H1 (cell line): ENCODE data around the gene NUP58. TPM values are rescaled to one million over a fixed set of nuclear protein-coding genes. Genes with fewer than 3 reads are reported as not detected.

ENCODE experiments used
- CTCF ChIA-PET: fragments of 300-600 bp; sonication (Branson Sonifier 250); formaldehyde crosslinking; loops from one replicate; lab custom pipeline; 2021; ENCODE audit not compliant: partially characterized antibody; lab: Charles Lee
- POLR2A ChIA-PET: fragments of 300-600 bp; sonication (Branson Sonifier 250); formaldehyde crosslinking; loops from one replicate; lab custom pipeline; 2021; ENCODE audit warnings: inconsistent platforms; ENCODE audit not compliant: partially characterized antibody; lab: Charles Lee
- DNase-seq, 2 experiments: peaks; one replicate each; pipeline versions ENCODE4 v3.0.0 to v3.0.0-alpha.2; 2010 to 2022; ENCODE audit warnings: low spot score in 2 of 2, low read depth in 1 of 2, mixed read lengths in 1 of 2
- FAIRE-seq: peaks from 2 replicates; lab custom pipeline; 2011; peaks lifted over from hg19 to GRCh38; lab: Jason Lieb, UNC
- H2AFZ ChIP-seq: 2 replicates; pipeline ENCODE4 v1.8.1; 2012; ENCODE audit warnings: low read length, inconsistent platforms
- H2AK5ac ChIP-seq: 2 replicates; pipeline ENCODE4 v1.6.1; 2013; ENCODE audit warnings: low read depth, low read length
- H2BK120ac ChIP-seq: replicated peaks from 2 replicates; pipeline ENCODE3; 2013; ENCODE audit warnings: low read depth, low read length, inconsistent platforms
- H2BK12ac ChIP-seq: 2 replicates; pipeline ENCODE4 v1.6.1; 2013; ENCODE audit warnings: low read depth, low read length
- H2BK15ac ChIP-seq: 2 replicates; pipeline ENCODE4 v1.6.1; 2013; ENCODE audit warnings: low read length
- H2BK20ac ChIP-seq: 2 replicates; pipeline ENCODE4 v1.6.1; 2013; ENCODE audit warnings: low read length
- H2BK5ac ChIP-seq: 2 replicates; pipeline ENCODE4 v1.6.1; 2013; ENCODE audit warnings: low read depth, low read length
- H3K14ac ChIP-seq: 2 replicates; pipeline ENCODE4 v1.6.1; 2013; ENCODE audit warnings: inconsistent platforms; ENCODE audit not compliant: insufficient read length
- H3K18ac ChIP-seq: 2 replicates; pipeline ENCODE4 v1.6.1; 2013; ENCODE audit warnings: low read length; ENCODE audit errors: extremely low read depth
- H3K23ac ChIP-seq: 2 replicates; pipeline ENCODE4 v1.6.1; 2013; ENCODE audit warnings: inconsistent platforms; ENCODE audit not compliant: insufficient read length
- H3K23me2 ChIP-seq: 2 replicates; pipeline ENCODE4 v1.6.1; 2013; ENCODE audit warnings: low read depth, low read length
- H3K27ac ChIP-seq: 2 replicates; pipeline ENCODE4 v1.6.1; 2011; ENCODE audit warnings: low read depth, low read length, inconsistent platforms
- H3K27me3 ChIP-seq, 4 experiments: replicated peaks in 1 of 4; 1 replicate in 1 of 4; 2 replicates in 3 of 4; pipeline versions ENCODE4 v1.6.1 to v1.8.1; 2011 to 2013; ENCODE audit warnings: low read length in 3 of 4, mild to moderate bottlenecking in 3 of 4, inconsistent platforms in 2 of 4, mixed read lengths in 2 of 4, moderate library complexity in 1 of 4; ENCODE audit not compliant: control insufficient read depth in 3 of 4, insufficient read depth in 3 of 4; ENCODE audit errors: extremely low read depth in 1 of 4
- H3K36me3 ChIP-seq, 4 experiments: 2 replicates each; pipeline versions ENCODE4 v1.6.1 to v1.8.1; 2011 to 2013; ENCODE audit warnings: mild to moderate bottlenecking in 4 of 4, low read length in 3 of 4, moderate library complexity in 2 of 4, control low read depth in 1 of 4, inconsistent platforms in 1 of 4; ENCODE audit not compliant: insufficient read depth in 4 of 4, control insufficient read depth in 2 of 4
- H3K4ac ChIP-seq: replicated peaks from 2 replicates; pipeline ENCODE3; 2013; ENCODE audit warnings: low read length, low read depth, mixed read lengths, inconsistent platforms; ENCODE audit not compliant: insufficient read length
- H3K4me1 ChIP-seq, 4 experiments: replicated peaks in 1 of 4; 1 replicate in 1 of 4; 2 replicates in 3 of 4; pipeline versions ENCODE4 v1.6.1 to v1.8.1; 2011 to 2013; ENCODE audit warnings: low read length in 3 of 4, inconsistent platforms in 2 of 4, mixed read lengths in 1 of 4; ENCODE audit not compliant: insufficient read depth in 4 of 4, control insufficient read depth in 3 of 4
- H3K4me2 ChIP-seq, 2 experiments: 2 replicates each; pipeline versions ENCODE4 v1.6.1 to v1.8.1; 2011 to 2013; ENCODE audit warnings: low read depth in 2 of 2, low read length in 2 of 2, control low read depth in 1 of 2, inconsistent platforms in 1 of 2, mild to moderate bottlenecking in 1 of 2; ENCODE audit not compliant: insufficient read depth in 1 of 2
- H3K4me3 ChIP-seq, 4 experiments: fragments of 200-600, 300-600 bp in 1 of 4; sonication (generic), shearing (Covaris generic), sonication (Bioruptor Twin) in 1 of 4; 2 replicates each; pipeline versions ENCODE4 v1.5.1 to v1.8.1; 2011 to 2016; ENCODE audit warnings: low read length in 4 of 4, low read depth in 3 of 4, control low read depth in 2 of 4, inconsistent platforms in 2 of 4, mild to moderate bottlenecking in 2 of 4, mixed read lengths in 1 of 4, moderate library complexity in 1 of 4; ENCODE audit not compliant: insufficient read depth in 2 of 4; ENCODE audit errors: extremely low read depth in 1 of 4
- H3K56ac ChIP-seq: replicated peaks from 2 replicates; pipeline ENCODE3; 2013; ENCODE audit warnings: low read depth, mild to moderate bottlenecking, mixed read lengths, low read length, inconsistent platforms; ENCODE audit not compliant: insufficient read length
- H3K79me1 ChIP-seq: 2 replicates; pipeline ENCODE4 v1.6.1; 2013; ENCODE audit warnings: low read depth, low read length, control low read depth
- H3K79me2 ChIP-seq, 2 experiments: 2 replicates each; pipeline versions ENCODE4 v1.6.1 to v1.8.1; 2012 to 2013; ENCODE audit warnings: low read length in 2 of 2, mild to moderate bottlenecking in 2 of 2, inconsistent platforms in 1 of 2; ENCODE audit not compliant: insufficient read depth in 2 of 2, control insufficient read depth in 1 of 2
- H3K9ac ChIP-seq, 4 experiments: replicated peaks in 1 of 4; 1 replicate in 1 of 4; 2 replicates in 3 of 4; pipeline versions ENCODE4 v1.6.1 to v1.8.1; 2011 to 2013; ENCODE audit warnings: low read depth in 3 of 4, low read length in 3 of 4, control low read depth in 2 of 4, mild to moderate bottlenecking in 2 of 4, moderate library complexity in 2 of 4, inconsistent platforms in 1 of 4; ENCODE audit errors: extremely low read depth in 1 of 4
- H3K9me3 ChIP-seq, 2 experiments: 2 replicates each; pipeline versions ENCODE4 v1.6.1 to v1.8.1; 2012 to 2013; ENCODE audit warnings: mild to moderate bottlenecking in 2 of 2, moderate library complexity in 2 of 2, control low read depth in 1 of 2, inconsistent platforms in 1 of 2, low read depth in 1 of 2, low read length in 1 of 2, mixed read lengths in 1 of 2; ENCODE audit not compliant: insufficient read depth in 2 of 2
- H4K20me1 ChIP-seq, 2 experiments: replicated peaks in 1 of 2; 2 replicates each; pipeline versions ENCODE3 to v1.8.1; 2011 to 2013; ENCODE audit warnings: inconsistent platforms in 2 of 2, low read length in 2 of 2, mild to moderate bottlenecking in 1 of 2; ENCODE audit not compliant: insufficient read depth in 2 of 2, control insufficient read depth in 1 of 2
- H4K5ac ChIP-seq: 2 replicates; pipeline ENCODE4 v1.6.1; 2013; ENCODE audit warnings: low read length, low read depth, mixed read lengths, inconsistent platforms; ENCODE audit not compliant: insufficient read length
- H4K8ac ChIP-seq: 2 replicates; pipeline ENCODE4 v1.8.0; 2013; ENCODE audit warnings: mild to moderate bottlenecking, moderate library complexity, low read length, inconsistent platforms; ENCODE audit not compliant: insufficient read depth; ENCODE audit errors: extremely low read depth
- H4K91ac ChIP-seq: replicated peaks from 2 replicates; pipeline ENCODE3; 2013; ENCODE audit warnings: low read length, mixed read lengths, inconsistent platforms; ENCODE audit not compliant: insufficient read length
- BACH1 ChIP-seq: IDR thresholded peaks from 2 replicates; pipeline ENCODE4 v1.6.1; 2012; ENCODE audit warnings: low read length, improper control_type of control experiment
- SIRT6 ChIP-seq: IDR thresholded peaks from one replicate; pipeline ENCODE4 v1.7.1; 2012; ENCODE audit warnings: low read length, inconsistent platforms
- SIX5 ChIP-seq: IDR thresholded peaks from 2 replicates; pipeline ENCODE4 v1.6.1; 2011; ENCODE audit warnings: mild to moderate bottlenecking, low read depth, low read length
- SP1 ChIP-seq: IDR thresholded peaks from 2 replicates; pipeline ENCODE4 v1.6.1; 2011; ENCODE audit warnings: low read depth, low read length
- WGBS, 2 experiments: shearing (Covaris generic) in 1 of 2; methylation state at CpG; one replicate each; pipeline versions ENCODE4 v1.1.6 to v1.1.7; 2013 to 2015; ENCODE audit warnings: low lambda C conversion rate in 2 of 2, mixed read lengths in 2 of 2, inconsistent platforms in 1 of 2, low coverage in 1 of 2, missing lambda C conversion rate in 1 of 2; ENCODE audit not compliant: insufficient replicate concordance in 2 of 2, insufficient coverage in 1 of 2, insufficient read length in 1 of 2; ENCODE audit errors: extremely low coverage in 1 of 2, missing lambda C conversion rate in 1 of 2; 5-methylcytosine and 5-hydroxymethylcytosine counted together
- polyA plus RNA-seq, 7 experiments: library from polyadenylated mRNA; depleted of rRNA in 3 of 7; stranded (reverse) in 5 of 7; unstranded in 2 of 7; fragments of >200 nt in 5 of 7; fragments of 200-250 nt in 2 of 7; gene quantifications; 1 replicate in 5 of 7; 2 replicates in 1 of 7; 4 replicates in 1 of 7; pipeline versions ENCODE4 v1.2.1 to v1.2.3, GENCODE V29; 2011 to 2013; ENCODE audit warnings: missing spikeins in 2 of 7, mixed read lengths in 2 of 7
- total RNA-seq: library from RNA; stranded (reverse); fragmentation: NEBNext Ultra II Directional; extraction: Animal tissue kit (Norgen Biotek cat#: 25700); gene quantifications from 2 replicates; pipeline ENCODE4 v1.2.1, GENCODE V29; 2021
- TF ChIP-seq, protein P1 (sequence below): IDR thresholded peaks from 2 replicates; pipeline ENCODE4 v1.6.1; 2011; ENCODE audit warnings: low read depth, mild to moderate bottlenecking, low read length; ENCODE audit not compliant: insufficient read depth
- TF ChIP-seq, protein P2 (sequence below), 3 experiments: IDR thresholded peaks; 1 replicate in 2 of 3; 2 replicates in 1 of 3; pipeline versions ENCODE4 v1.5.1 to v1.6.1; 2011; ENCODE audit warnings: low read length in 3 of 3, mild to moderate bottlenecking in 3 of 3, inconsistent platforms in 2 of 3, low read depth in 1 of 3, moderate library complexity in 1 of 3; ENCODE audit not compliant: insufficient read depth in 1 of 3; ENCODE audit errors: control extremely low read depth in 1 of 3

Gene NUP58
- total and polyA plus RNA-seq, 2 of the 8 experiments (the other 6 are each of a cell fraction or from before 2014, with no cell fraction given), result 35.0 to 53.8 TPM

GRCh38 chr13:25351404-25351803, 50.0 kb downstream of the NUP58 start:
- no peak overlapping the region for H4K5ac ChIP-seq
- no peak overlapping the region for H3K18ac ChIP-seq
- no peaks in the 10 kb centered on the region for H3K79me1 ChIP-seq
- H3K23ac ChIP-seq, result no peak overlapping the region
- ChIA-PET POLR2A (no interaction called here), CTCF (interaction anchor here (1.1 kb wide), 1 partner anchor 25 kb away, joined by 3 read pairs; no protein-coding TSS in a partner anchor)
- WGBS, 2 experiments, result 96% methylated on average over 1 of the region's 1 CpG; no CpG with 5 or more reads in 1 of the 2 experiments
- H2BK120ac ChIP-seq, result no peak overlapping the region
- H3K27me3 ChIP-seq, result no peaks in the 10 kb centered on the region
- H2AK5ac ChIP-seq, result no peak overlapping the region
- no peak overlapping the region for H3K27ac ChIP-seq
- H4K20me1 ChIP-seq, result no peaks in the 10 kb centered on the region
- H3K56ac ChIP-seq, result no peak overlapping the region
- no peak overlapping the region for H3K4ac ChIP-seq
- no peak overlapping the region for H3K4me3 ChIP-seq
- H3K14ac ChIP-seq, result no peak overlapping the region
- no peaks in the 10 kb centered on the region for H3K23me2 ChIP-seq
- no peak overlapping the region for H4K8ac ChIP-seq
- H2BK15ac ChIP-seq, result no peak overlapping the region
- FAIRE-seq (no peak), DNase-seq (no peak)
- TF ChIP-seq, protein P1, sequence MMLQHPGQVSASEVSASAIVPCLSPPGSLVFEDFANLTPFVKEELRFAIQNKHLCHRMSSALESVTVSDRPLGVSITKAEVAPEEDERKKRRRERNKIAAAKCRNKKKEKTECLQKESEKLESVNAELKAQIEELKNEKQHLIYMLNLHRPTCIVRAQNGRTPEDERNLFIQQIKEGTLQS, result no peak
- TF ChIP-seq SIRT6 (no peak), BACH1 (no peak), SP1 (no peak), SIX5 (no peak)
- TF ChIP-seq, protein P2, sequence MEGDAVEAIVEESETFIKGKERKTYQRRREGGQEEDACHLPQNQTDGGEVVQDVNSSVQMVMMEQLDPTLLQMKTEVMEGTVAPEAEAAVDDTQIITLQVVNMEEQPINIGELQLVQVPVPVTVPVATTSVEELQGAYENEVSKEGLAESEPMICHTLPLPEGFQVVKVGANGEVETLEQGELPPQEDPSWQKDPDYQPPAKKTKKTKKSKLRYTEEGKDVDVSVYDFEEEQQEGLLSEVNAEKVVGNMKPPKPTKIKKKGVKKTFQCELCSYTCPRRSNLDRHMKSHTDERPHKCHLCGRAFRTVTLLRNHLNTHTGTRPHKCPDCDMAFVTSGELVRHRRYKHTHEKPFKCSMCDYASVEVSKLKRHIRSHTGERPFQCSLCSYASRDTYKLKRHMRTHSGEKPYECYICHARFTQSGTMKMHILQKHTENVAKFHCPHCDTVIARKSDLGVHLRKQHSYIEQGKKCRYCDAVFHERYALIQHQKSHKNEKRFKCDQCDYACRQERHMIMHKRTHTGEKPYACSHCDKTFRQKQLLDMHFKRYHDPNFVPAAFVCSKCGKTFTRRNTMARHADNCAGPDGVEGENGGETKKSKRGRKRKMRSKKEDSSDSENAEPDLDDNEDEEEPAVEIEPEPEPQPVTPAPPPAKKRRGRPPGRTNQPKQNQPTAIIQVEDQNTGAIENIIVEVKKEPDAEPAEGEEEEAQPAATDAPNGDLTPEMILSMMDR (IDR thresholded peaks at IDR 0.05; ENCODE audit: control extremely low read depth in 1 of 3, insufficient read depth in 1 of 3, low read depth in 1 of 3, low read length in 3 of 3), result no peak
- H2AFZ ChIP-seq, result no peak overlapping the region
- no peak overlapping the region for H2BK5ac ChIP-seq
- H3K9ac ChIP-seq, result no peak overlapping the region
- no peaks in the 10 kb centered on the region for H3K9me3 ChIP-seq
- no peak overlapping the region for H4K91ac ChIP-seq
- H3K36me3 ChIP-seq, result no peaks in the 10 kb centered on the region
- H3K4me1 ChIP-seq, result peaks cover 0 to 4% (median 1%) of the 10 kb centered on the region in 4 experiments; a peak in 2 of 7 replicates
- no peak overlapping the region for H3K4me2 ChIP-seq
- no peaks in the 10 kb centered on the region for H3K79me2 ChIP-seq
- H2BK12ac ChIP-seq, result no peak overlapping the region
- H2BK20ac ChIP-seq, result no peak overlapping the region
